Activated CD8-positive, alpha-beta memory T cell treated with anti-CD3 and anti-CD28 coated beads, Interleukin-2, amount 50 U/mL, for 1 hour (primary cell): ENCODE data around the gene SYNPO.
A peak's percentile ranks its signal among the peaks of the same experiment; 100 is the strongest.

ENCODE experiments used
- DNase-seq: peaks from one replicate; pipeline ENCODE4 v3.0.0-alpha.2; 2020; ENCODE audit errors: extremely low read depth

The SYNPO gene

DNA sequence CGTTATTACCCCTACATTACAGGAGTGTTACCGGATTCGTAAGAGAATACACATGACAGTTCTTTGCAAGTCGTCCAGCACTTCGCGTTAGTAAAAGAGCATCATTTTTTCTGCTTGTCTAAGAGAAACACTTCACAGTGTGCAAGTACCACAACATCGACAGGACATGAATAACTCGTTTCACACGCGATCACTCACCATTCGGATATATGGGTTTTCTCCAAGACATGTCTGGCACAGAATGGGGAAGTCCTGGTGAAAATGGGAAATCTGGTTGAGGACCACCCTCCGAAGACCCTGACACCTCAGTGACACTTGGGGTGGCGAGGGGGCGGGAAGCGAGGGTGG lies 59.8 kb downstream of the SYNPO start:
- no peak for DNase-seq

DNA sequence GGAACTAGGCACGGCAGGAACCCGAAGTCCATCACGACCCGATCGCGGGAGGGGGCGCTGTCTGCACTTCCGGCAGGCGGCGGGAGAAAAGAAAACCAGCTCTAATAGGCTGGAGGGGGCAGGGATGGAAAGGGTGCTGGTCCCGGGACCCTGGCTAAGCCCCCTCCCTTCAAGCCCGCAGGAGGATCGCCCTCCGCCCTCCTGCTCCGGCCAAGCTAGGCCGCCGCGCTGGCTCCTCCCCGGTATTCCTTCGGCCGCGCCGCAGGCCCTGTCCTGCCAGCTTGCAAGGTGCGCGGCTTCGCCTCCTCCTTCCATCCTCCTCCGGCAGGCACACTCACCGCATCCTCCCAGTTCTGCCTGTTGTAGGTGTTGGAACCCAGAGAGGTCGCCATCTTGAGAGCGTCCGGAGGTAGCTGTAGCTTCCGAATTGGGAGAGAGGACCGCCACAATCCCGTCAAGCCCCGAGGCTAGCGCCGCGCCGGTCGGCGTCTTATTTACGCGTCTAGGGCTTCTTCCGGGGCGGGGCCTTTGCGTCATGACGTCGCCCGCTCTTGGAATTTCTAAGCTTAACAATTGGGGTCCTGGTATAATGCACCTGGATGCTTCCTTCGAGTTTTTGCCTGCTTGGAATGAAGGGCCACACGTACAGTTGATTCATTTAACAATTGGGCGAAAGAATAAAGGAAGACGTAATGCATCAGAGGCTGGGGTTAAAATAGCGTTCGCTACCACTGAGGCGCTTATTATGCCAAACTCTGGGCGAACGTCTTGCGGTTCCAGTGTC lies 60.3 kb downstream of the SYNPO start, which contains the start of gene RBM22:
Gene RBM22 (minus strand): TSS at position 469 of the 784 bp plus-strand sequence. CDS start 77 bp downstream, at position 392.
- DNase-seq, result peak; percentile 79

DNA sequence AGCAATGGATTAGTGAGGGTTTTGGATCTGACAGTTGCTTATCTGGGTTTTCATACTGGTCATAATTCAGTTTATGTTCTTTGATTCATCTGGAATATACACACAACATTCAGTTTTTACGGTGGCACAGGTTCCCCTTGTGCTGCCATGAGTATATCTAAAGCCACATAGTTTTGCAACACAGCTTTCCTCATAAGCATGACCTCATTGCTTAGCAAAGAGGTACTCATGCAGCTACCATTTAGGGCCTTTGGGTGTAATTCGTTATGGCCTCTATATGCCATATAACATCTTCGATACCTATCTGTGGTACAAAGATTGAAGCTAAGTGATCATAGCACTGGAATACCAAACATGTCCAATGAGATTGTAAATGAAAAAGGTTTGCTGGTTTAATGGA lies 63.3 kb downstream of the SYNPO start:
- no peak for DNase-seq

DNA sequence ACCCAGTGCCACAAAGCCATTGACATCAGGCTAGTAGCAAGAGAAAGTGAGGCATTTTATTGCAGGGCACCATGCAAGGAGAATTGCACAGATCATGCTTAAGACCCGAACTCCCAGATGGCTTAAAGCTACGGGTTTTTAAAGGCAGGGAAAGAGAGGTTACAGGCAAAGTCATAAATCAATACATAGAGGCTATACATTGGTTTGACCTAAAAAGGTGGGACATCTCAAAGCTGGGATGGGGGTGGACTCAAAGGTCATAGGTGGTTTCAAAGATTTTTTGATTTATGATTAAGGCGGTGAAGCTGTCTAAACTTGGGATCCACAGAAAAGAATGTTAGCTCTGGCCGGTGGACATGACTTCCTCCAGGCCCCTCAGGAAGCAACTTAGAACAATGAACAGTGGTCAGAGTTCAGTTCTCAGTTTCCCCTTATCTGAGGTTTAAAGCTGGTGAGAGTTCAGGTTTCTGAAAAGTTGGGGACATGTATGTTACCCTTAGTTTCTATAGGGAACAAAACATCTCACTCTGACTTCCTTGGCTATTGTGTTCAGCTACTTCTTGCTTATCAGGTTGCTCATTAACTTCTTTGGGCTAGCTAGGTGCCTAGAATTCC lies 66.4 kb downstream of the SYNPO start:
- DNase-seq, result no peak
